Left colon (tissue), 2 donors: ENCODE results near the gene CROCC2. TPM values are rescaled to one million over a fixed set of nuclear protein-coding genes. Genes with fewer than 3 reads are reported as not detected.
A peak's percentile ranks its signal among the peaks of the same experiment; 100 is the strongest.

Experiments
- ATAC-seq: fragments of 200-7000 bp; cut with Tn5 transposase; one replicate; pipeline ENCODE4 v1.9.1; 2020; ENCODE audit warnings: mild to moderate bottlenecking, moderate library complexity
- DNase-seq, 2 donors: peaks; one replicate each; pipeline ENCODE4 v3.0.0-alpha.2; 2020
- intact Hi-C, 2 donors: fragments of 100-400 bp; cut with DNase I in 1 of 2; cut with micrococcal nuclease in 1 of 2; formaldehyde crosslinking; loops; one replicate each; pipeline versions ENCODE4 v1.11.2 to v1.14.0; 2022; cut with DNase I, micrococcal nuclease
- total RNA-seq, 2 donors: library from RNA; stranded (reverse); fragmentation: NEBNext Ultra II Directional; extraction: Animal tissue kit (Norgen Biotek cat#: 25700); gene quantifications; one replicate each; pipeline ENCODE4 v1.2.1, GENCODE V29; 2021
- donor health status: DM: no; HTN: no; CAD: no.
- donor health status: DM: yes; HTN: yes; CAD: no.

CROCC2 gene
- total RNA-seq, 2 donors from 2014 or later: 0.06 TPM; not detected in 1

- intact Hi-C loops: no loop called here
- DNase-seq: no peak
- ATAC-seq: no peak
Observed at GRCh38 chr2:240899468-240899865, 6.7 kb upstream of the CROCC2 start.

- DNase-seq (no peak), ATAC-seq (no peak)
- intact Hi-C loops: no loop called here
Observed at GRCh38 chr2:240900141-240900860, 5.8 kb upstream of the CROCC2 start.

GRCh38 chr2:240901986-240902614, 4.0 kb upstream of the CROCC2 start:
- ATAC-seq (no peak), DNase-seq (no peak)
- intact Hi-C loops: no loop called here

GRCh38 chr2:240902615-240903041, 3.5 kb upstream of the CROCC2 start:
- DNase-seq (no peak), ATAC-seq (peak; percentile 26)
- intact Hi-C loops: no loop called here

GRCh38 chr2:240903191-240904060, 2.7 kb upstream of the CROCC2 start:
- DNase-seq: peak in 1 of 2 donors; percentile 18
- ATAC-seq: no peak
- intact Hi-C loops: no loop called here

GRCh38 chr2:240904216-240905175, 1.6 kb upstream of the CROCC2 start:
- intact Hi-C loops: no loop called here
- no peak for ATAC-seq

GRCh38 chr2:240905176-240905781, 857 bp upstream of the CROCC2 start:
- DNase-seq (no peak), ATAC-seq (peak; percentile 55)
- intact Hi-C loops: no loop called here

More at GRCh38 chr2:240904216-240905175, 1.6 kb upstream of the CROCC2 start:
- DNase-seq: peak in 1 of 2 donors; percentile 20

- intact Hi-C loops: no loop called here
- DNase-seq: no peak
- no peak for ATAC-seq
Observed at GRCh38 chr2:240906911-240907590, 915 bp downstream of the CROCC2 start.

- intact Hi-C loops: no loop called here
- DNase-seq (no peak), ATAC-seq (no peak)
Observed at GRCh38 chr2:240909216-240909974, 3.3 kb downstream of the CROCC2 start.

- intact Hi-C loops: no loop called here
- ATAC-seq: no peak
- no peak for DNase-seq
Observed at GRCh38 chr2:240911641-240912265, 5.6 kb downstream of the CROCC2 start.

- no peak for ATAC-seq
- intact Hi-C loops: no loop called here
- DNase-seq: no peak
Observed at GRCh38 chr2:240912878-240913809, 7.0 kb downstream of the CROCC2 start.

- ATAC-seq (peak; percentile 57), DNase-seq (peak in 1 of 2 donors; percentile 59)
- intact Hi-C loops: no loop called here
Observed at GRCh38 chr2:240913810-240914644, 7.9 kb downstream of the CROCC2 start.

- intact Hi-C loops: no loop called here
- DNase-seq (no peak), ATAC-seq (no peak)
Observed at GRCh38 chr2:240914645-240915525, 8.7 kb downstream of the CROCC2 start.
